Thyroid gland (tissue), 4 donors: ENCODE data around the gene HLA-DQA1. TPM values are rescaled to one million over a fixed set of nuclear protein-coding genes. Genes with fewer than 3 reads are reported as not detected.

Source experiments
- DNase-seq, 2 donors: peaks; one replicate each; pipeline ENCODE4 v3.0.0-alpha.2; 2019
- H3K27ac ChIP-seq, 3 donors: fragments of 200-600 bp; sonication (generic); 1 replicate in 2 of 3; 2 replicates in 1 of 3; pipeline ENCODE4 v1.5.1; 2016 to 2019; ENCODE audit warnings: mild to moderate bottlenecking in 1 of 3, moderate library complexity in 1 of 3
- H3K27me3 ChIP-seq: fragments of 200-600 bp; sonication (generic); one replicate; pipeline ENCODE4 v1.5.1; 2019
- H3K36me3 ChIP-seq, 2 donors: fragments of 200-600 bp; sonication (generic); one replicate each; pipeline ENCODE4 v1.5.1; 2016 to 2019
- H3K4me1 ChIP-seq, 2 donors: fragments of 200-600 bp; sonication (generic); one replicate each; pipeline ENCODE4 v1.5.1; 2017 to 2019
- H3K4me3 ChIP-seq, 3 donors: fragments of 200-600 bp; sonication (generic); replicated peaks in 1 of 3; 1 replicate in 2 of 3; 2 replicates in 1 of 3; pipeline ENCODE4 v1.5.1; 2016; ENCODE audit warnings: mild to moderate bottlenecking in 1 of 3
- H3K9me3 ChIP-seq: fragments of 200-600 bp; sonication (generic); one replicate; pipeline ENCODE4 v1.5.1; 2017
- CTCF ChIP-seq, 6 experiments: fragments of 200-600 bp in 3 of 6; fragments of 450-650 bp in 3 of 6; sonication (generic) in 3 of 6; IDR thresholded peaks; one replicate each; pipeline ENCODE4 v1.5.1; 2016 to 2019; ENCODE audit warnings: antibody characterized with exemption in 6 of 6, mild to moderate bottlenecking in 2 of 6, inconsistent platforms in 1 of 6, moderate library complexity in 1 of 6
- POLR2A ChIP-seq, 2 donors: fragments of 450-650 bp; IDR thresholded peaks; one replicate each; pipeline ENCODE4 v1.6.1; 2017; ENCODE audit warnings: antibody characterized with exemption in 2 of 2, mild to moderate bottlenecking in 2 of 2, moderate library complexity in 1 of 2
- WGBS, 2 donors: methylation state at CpG; one replicate each; pipeline ENCODE4 v1.1.5; 2017; 5-methylcytosine and 5-hydroxymethylcytosine counted together
- intact Hi-C: fragments of 100-400 bp; cut with DNase I; formaldehyde crosslinking; loops from one replicate; pipeline ENCODE4 v1.15.1; 2023
- total RNA-seq, 4 donors: library from RNA; depleted of rRNA; stranded (reverse); fragments of >200 nt; gene quantifications; one replicate each; pipeline ENCODE4 v1.2.3, GENCODE V29; 2016

The HLA-DQA1 gene
- total RNA-seq, 4 donors from 2014 or later = 1.7 to 19.6 (median 10.2) TPM

- Histone ChIP-seq H3K36me3 (no peaks in the 10 kb centered on the region), H3K4me3 (no peak overlapping the region), H3K27me3 (no peaks in the 10 kb centered on the region), H3K27ac (no peak overlapping the region), H3K9me3 (no peaks in the 10 kb centered on the region), H3K4me1 (no peaks in the 10 kb centered on the region)
- TF ChIP-seq CTCF (IDR thresholded peaks at IDR 0.05) = no peak
- intact Hi-C loops = no loop called here
- 66 to 93% methylated on average over 3 of the region's 4 CpGs for WGBS, 2 donors
- DNase-seq = no peak
These were observed 42.3 kb downstream of the HLA-DQA1 start for GRCh38 chr6:32679492-32679891.

GRCh38 chr6:32680055-32680454, 42.8 kb downstream of the HLA-DQA1 start:
- WGBS, 2 donors = 56 to 92% methylated on average over 1 of the region's 1 CpG
- no peak for DNase-seq
- Histone ChIP-seq H3K27ac (no peak overlapping the region), H3K9me3 (no peaks in the 10 kb centered on the region), H3K27me3 (no peaks in the 10 kb centered on the region), H3K36me3 (no peaks in the 10 kb centered on the region), H3K4me3 (no peak overlapping the region), H3K4me1 (no peaks in the 10 kb centered on the region)
- no peak for TF ChIP-seq CTCF (IDR thresholded peaks at IDR 0.05)
- TF ChIP-seq POLR2A (IDR thresholded peaks at IDR 0.05) = no peak
- intact Hi-C loops = no loop called here

GRCh38 chr6:32684246-32684645, 47.0 kb downstream of the HLA-DQA1 start:
- DNase-seq = no peak
- no peak overlapping the region for H3K4me3 ChIP-seq
- H3K4me1 ChIP-seq = no peaks in the 10 kb centered on the region
- intact Hi-C loops = no loop called here
- no peaks in the 10 kb centered on the region for H3K36me3 ChIP-seq
- H3K9me3 ChIP-seq = no peaks in the 10 kb centered on the region
- no peak overlapping the region for H3K27ac ChIP-seq
- no peak for TF ChIP-seq POLR2A (IDR thresholded peaks at IDR 0.05)
- no peak for TF ChIP-seq CTCF (IDR thresholded peaks at IDR 0.05)
- no peaks in the 10 kb centered on the region for H3K27me3 ChIP-seq
- WGBS, 2 donors = 73 to 89% methylated on average over 3 of the region's 3 CpGs

- intact Hi-C loops = no loop called here
- Histone ChIP-seq H3K36me3 (no peaks in the 10 kb centered on the region), H3K27ac (no peak overlapping the region), H3K9me3 (no peaks in the 10 kb centered on the region), H3K4me1 (no peaks in the 10 kb centered on the region), H3K4me3 (no peak overlapping the region), H3K27me3 (no peaks in the 10 kb centered on the region)
- WGBS, 2 donors = 31 to 35% methylated on average over 1 of the region's 1 CpG
- no peak for TF ChIP-seq POLR2A (IDR thresholded peaks at IDR 0.05)
- TF ChIP-seq CTCF (IDR thresholded peaks at IDR 0.05) = no peak
- DNase-seq = no peak
These were observed 48.4 kb downstream of the HLA-DQA1 start for GRCh38 chr6:32685603-32686002.

GRCh38 chr6:32689531-32690501, 52.6 kb downstream of the HLA-DQA1 start:
- no peaks in the 10 kb centered on the region for H3K27me3 ChIP-seq
- no peak overlapping the region for H3K4me3 ChIP-seq
- WGBS, 2 donors = 63 to 81% methylated on average over 5 of the region's 5 CpGs
- no peaks in the 10 kb centered on the region for H3K4me1 ChIP-seq
- no peaks in the 10 kb centered on the region for H3K9me3 ChIP-seq
- no peaks in the 10 kb centered on the region for H3K36me3 ChIP-seq
- TF ChIP-seq CTCF (IDR thresholded peaks at IDR 0.05) = no peak
- no peak for TF ChIP-seq POLR2A (IDR thresholded peaks at IDR 0.05)
- DNase-seq = no peak
- intact Hi-C loops = no loop called here
- no peak overlapping the region for H3K27ac ChIP-seq
